PC-3 (cell line): ENCODE measurements around the gene AMMECR1. TPM values are rescaled to one million over a fixed set of nuclear protein-coding genes. Genes with fewer than 3 reads are reported as not detected.
A peak's percentile ranks its signal among the peaks of the same experiment; 100 is the strongest.

Source experiments
- ATAC-seq: fragments of 200-7000 bp; cut with Tn5 transposase; 2 replicates; pipeline ENCODE4 v1.9.1; 2020; ENCODE audit warnings: mild to moderate bottlenecking, moderate library complexity
- BruUV-seq: library from RNA; stranded (reverse); fragments of 400-500 nt; replicated peaks from 2 replicates; lab custom pipeline; 2021; lab: Mats Ljungman, UMichigan
- CTCF ChIA-PET: fragments of 300-600 bp; sonication (Branson Sonifier 250); formaldehyde crosslinking; loops from one replicate; lab custom pipeline; 2022; ENCODE audit warnings: antibody characterized with exemption; lab: Charles Lee
- POLR2A ChIA-PET: fragments of 300-600 bp; sonication (Branson Sonifier 250); formaldehyde crosslinking; loops from one replicate; lab custom pipeline; 2022; ENCODE audit warnings: antibody characterized with exemption; ENCODE audit not compliant: unreplicated experiment; lab: Charles Lee
- DNase-seq: peaks from one replicate; pipeline ENCODE4 v3.0.0-alpha.2; 2015
- H2AFZ ChIP-seq: fragments of 300-600 bp; sonication (generic); 2 replicates; pipeline ENCODE4 v1.6.0; 2016; ENCODE audit warnings: antibody characterized with exemption, low read length
- H3F3A ChIP-seq: fragments of 300-600 bp; sonication (generic); one replicate; pipeline ENCODE4 v1.6.0; 2017; ENCODE audit warnings: antibody characterized with exemption, low read length, control low read depth, mild to moderate bottlenecking; ENCODE audit not compliant: unreplicated experiment
- H3K27ac ChIP-seq: fragments of 300-600 bp; sonication (generic); 2 replicates; pipeline ENCODE4 v1.5.1; 2016; ENCODE audit warnings: mild to moderate bottlenecking, low read length
- H3K27me3 ChIP-seq: fragments of 300-600 bp; sonication (generic); 2 replicates; pipeline ENCODE4 v1.6.1; 2016; ENCODE audit warnings: low read length, mixed read lengths
- H3K36me3 ChIP-seq: fragments of 300-600 bp; sonication (generic); 2 replicates; pipeline ENCODE4 v1.6.1; 2016; ENCODE audit warnings: low read depth, mixed run types, low read length, mixed read lengths
- H3K4me1 ChIP-seq: fragments of 300-600 bp; sonication (generic); 2 replicates; pipeline ENCODE4 v1.5.1; 2016; ENCODE audit warnings: low read length; ENCODE audit not compliant: insufficient read depth
- H3K4me2 ChIP-seq: fragments of 300-600 bp; sonication (generic); 2 replicates; pipeline ENCODE4 v1.6.0; 2016; ENCODE audit warnings: low read length
- H3K4me3 ChIP-seq: fragments of 300-600 bp; sonication (generic); 2 replicates; pipeline ENCODE4 v1.5.1; 2016; ENCODE audit warnings: mild to moderate bottlenecking, low read length, mixed read lengths
- H3K79me2 ChIP-seq: fragments of 300-600 bp; sonication (generic); 2 replicates; pipeline ENCODE4 v1.6.1; 2017; ENCODE audit warnings: low read length, mixed read lengths
- H3K9ac ChIP-seq: fragments of 300-600 bp; sonication (generic); 2 replicates; pipeline ENCODE4 v1.6.0; 2016; ENCODE audit warnings: mild to moderate bottlenecking, low read length
- H3K9me2 ChIP-seq: fragments of 300-600 bp; sonication (generic); replicated peaks from 2 replicates; pipeline ENCODE4 v1.6.1; 2016; ENCODE audit warnings: mixed run types, low read length, mixed read lengths
- H3K9me3 ChIP-seq: fragments of 300-600 bp; sonication (generic); 2 replicates; pipeline ENCODE4 v1.6.1; 2016; ENCODE audit warnings: low read length, mixed read lengths
- H4K20me1 ChIP-seq: fragments of 300-600 bp; sonication (generic); 2 replicates; pipeline ENCODE4 v1.6.1; 2016; ENCODE audit warnings: low read length, mixed read lengths
- EZH2 ChIP-seq: fragments of 300-600 bp; sonication (generic); IDR thresholded peaks from one replicate; pipeline ENCODE4 v1.6.1; 2017; ENCODE audit warnings: antibody characterized with exemption, mild to moderate bottlenecking, low read length; ENCODE audit not compliant: unreplicated experiment
- EZH2phosphoT487 ChIP-seq: fragments of 300-600 bp; sonication (generic); IDR thresholded peaks from 2 replicates; pipeline ENCODE4 v1.6.1; 2018; ENCODE audit warnings: mild to moderate bottlenecking, antibody characterized with exemption, low read length, borderline replicate concordance
- intact Hi-C: fragments of 100-400 bp; cut with micrococcal nuclease; formaldehyde crosslinking; loops from 2 replicates; pipeline ENCODE4 v1.9.0; 2023
- total RNA-seq: library from RNA; depleted of rRNA; stranded (reverse); fragments of >200 nt; gene quantifications from 2 replicates; pipeline ENCODE4 v1.2.3, GENCODE V29; 2014
- TF ChIP-seq, protein P1 (sequence below): fragments of 300-600 bp; sonication (generic); conservative IDR thresholded peaks from 2 replicates; pipeline ENCODE4 v1.5.1; 2017; ENCODE audit warnings: antibody characterized with exemption, low read depth, mild to moderate bottlenecking, low read length

The AMMECR1 gene
- total RNA-seq, 1 experiment from 2014 or later, result 14.2 TPM

DNA sequence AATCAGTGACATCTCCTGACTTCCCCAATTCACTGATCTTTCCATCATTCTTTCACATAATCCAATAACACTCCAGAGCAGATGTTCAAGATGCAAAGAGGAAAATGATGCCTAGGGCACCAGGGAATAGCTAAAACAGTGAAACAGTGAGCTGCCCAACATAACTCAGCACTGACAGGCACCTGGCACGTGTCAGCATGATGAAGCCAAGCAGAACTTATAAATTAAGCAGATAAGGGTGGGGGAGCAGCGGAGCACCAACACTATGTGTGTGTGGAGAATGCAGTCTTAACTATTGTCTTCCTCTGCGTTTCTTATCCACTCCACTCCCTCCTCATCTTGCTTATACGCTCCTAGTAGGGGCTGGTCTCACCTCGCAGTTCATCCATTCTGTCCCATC, 89.4 kb downstream of the AMMECR1 start:
- Histone ChIP-seq H3K79me2 (peaks cover 22% of the 10 kb centered on the region), H3K27ac (peak overlapping the region; percentile 90; the same call in 1 of the 2 replicates), H3K36me3 (no peaks in the 10 kb centered on the region), H3K9me2 (no peaks in the 10 kb centered on the region), H3K4me3 (no peak overlapping the region), H3K9me3 (no peaks in the 10 kb centered on the region), H4K20me1 (no peaks in the 10 kb centered on the region), H3F3A (no peaks in the 10 kb centered on the region), H3K4me2 (no peak overlapping the region), H2AFZ (no peak overlapping the region), H3K27me3 (no peaks in the 10 kb centered on the region), H3K4me1 (peaks cover 26% of the 10 kb centered on the region), H3K9ac (no peak overlapping the region)
- intact Hi-C loops, result no loop called here
- TF ChIP-seq EZH2 (no peak), EZH2phosphoT487 (no peak)
- TF ChIP-seq, protein P1, sequence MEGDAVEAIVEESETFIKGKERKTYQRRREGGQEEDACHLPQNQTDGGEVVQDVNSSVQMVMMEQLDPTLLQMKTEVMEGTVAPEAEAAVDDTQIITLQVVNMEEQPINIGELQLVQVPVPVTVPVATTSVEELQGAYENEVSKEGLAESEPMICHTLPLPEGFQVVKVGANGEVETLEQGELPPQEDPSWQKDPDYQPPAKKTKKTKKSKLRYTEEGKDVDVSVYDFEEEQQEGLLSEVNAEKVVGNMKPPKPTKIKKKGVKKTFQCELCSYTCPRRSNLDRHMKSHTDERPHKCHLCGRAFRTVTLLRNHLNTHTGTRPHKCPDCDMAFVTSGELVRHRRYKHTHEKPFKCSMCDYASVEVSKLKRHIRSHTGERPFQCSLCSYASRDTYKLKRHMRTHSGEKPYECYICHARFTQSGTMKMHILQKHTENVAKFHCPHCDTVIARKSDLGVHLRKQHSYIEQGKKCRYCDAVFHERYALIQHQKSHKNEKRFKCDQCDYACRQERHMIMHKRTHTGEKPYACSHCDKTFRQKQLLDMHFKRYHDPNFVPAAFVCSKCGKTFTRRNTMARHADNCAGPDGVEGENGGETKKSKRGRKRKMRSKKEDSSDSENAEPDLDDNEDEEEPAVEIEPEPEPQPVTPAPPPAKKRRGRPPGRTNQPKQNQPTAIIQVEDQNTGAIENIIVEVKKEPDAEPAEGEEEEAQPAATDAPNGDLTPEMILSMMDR, result no peak
- POLR2A ChIA-PET, result no interaction called here
- CTCF ChIA-PET, result no interaction called here
- ATAC-seq (no peak), DNase-seq (no peak)
- no TSS peak for BruUV-seq

DNA sequence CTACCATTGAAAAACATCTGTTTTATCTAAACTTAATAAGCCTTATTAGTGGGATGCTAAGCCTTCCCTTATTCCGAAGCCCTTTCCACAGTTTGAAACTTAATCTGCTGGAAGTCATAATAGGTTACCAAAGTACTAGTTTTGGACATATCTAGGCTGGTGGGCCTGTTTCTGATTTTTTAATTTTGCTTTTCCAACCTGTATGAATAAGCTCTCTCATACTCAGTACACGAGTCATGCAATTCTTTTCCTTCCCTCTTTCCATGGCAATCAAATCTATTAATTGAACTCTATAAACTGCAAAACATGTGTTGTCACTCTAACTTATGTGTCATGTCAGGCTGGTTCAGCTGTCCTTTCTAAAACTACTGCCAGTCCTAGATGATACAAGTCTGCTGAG, 91.0 kb downstream of the AMMECR1 start:
- no peak overlapping the region for H3K9ac ChIP-seq
- H3K27ac ChIP-seq, result peak overlapping the region; percentile 17; the same call in 1 of the 2 replicates
- peak overlapping the region; percentile 8; the same call in 1 of the 2 replicates for H3K4me2 ChIP-seq
- H3K4me3 ChIP-seq, result no peak overlapping the region
- peak; percentile 72 for ATAC-seq
- TF ChIP-seq EZH2 (no peak), EZH2phosphoT487 (no peak)
- TF ChIP-seq, protein P1, result no peak
- H3K36me3 ChIP-seq, result no peaks in the 10 kb centered on the region
- no peaks in the 10 kb centered on the region for H4K20me1 ChIP-seq
- peaks cover 26% of the 10 kb centered on the region for H3K4me1 ChIP-seq
- ChIA-PET POLR2A (interaction anchor here (0.6 kb wide), 1 partner anchor 16 kb away, joined by 4 read pairs; no protein-coding TSS in a partner anchor), CTCF (no interaction called here)
- H3K27me3 ChIP-seq, result no peaks in the 10 kb centered on the region
- intact Hi-C loops, result no loop called here
- no peak overlapping the region for H2AFZ ChIP-seq
- peaks cover 22% of the 10 kb centered on the region for H3K79me2 ChIP-seq
- no TSS peak for BruUV-seq
- H3K9me2 ChIP-seq, result no peaks in the 10 kb centered on the region
- no peaks in the 10 kb centered on the region for H3K9me3 ChIP-seq
- H3F3A ChIP-seq, result no peaks in the 10 kb centered on the region
- peak; percentile 65 for DNase-seq

- CTCF ChIA-PET, result no interaction called here
- Histone ChIP-seq H3K27ac (no peak overlapping the region), H3K9me2 (no peaks in the 10 kb centered on the region), H4K20me1 (no peaks in the 10 kb centered on the region), H3K79me2 (peaks cover 29% of the 10 kb centered on the region), H3K4me2 (no peak overlapping the region), H3K9me3 (no peaks in the 10 kb centered on the region), H3F3A (no peaks in the 10 kb centered on the region), H3K4me3 (no peak overlapping the region), H3K36me3 (no peaks in the 10 kb centered on the region), H3K9ac (no peak overlapping the region), H3K27me3 (no peaks in the 10 kb centered on the region), H3K4me1 (peaks cover 36% of the 10 kb centered on the region), H2AFZ (no peak overlapping the region)
- DNase-seq, result no peak
- BruUV-seq, result no TSS peak
- ATAC-seq, result no peak
- TF ChIP-seq, protein P1, result no peak
- TF ChIP-seq EZH2phosphoT487 (no peak), EZH2 (no peak)
- POLR2A ChIA-PET, result no interaction called here
- intact Hi-C loops, result loop anchor here (5.0 kb wide), 2 partner anchors 43 to 57 kb away; no protein-coding TSS in a partner anchor
Observed at GRCh38 chrX:110224926-110225617, 92.8 kb downstream of the AMMECR1 start.
